WERI-Rb-1 (cell line): ENCODE measurements around the gene ALG12.

ENCODE experiments used
- DNase-seq: peaks from one replicate; pipeline ENCODE4 v3.0.0-alpha.2; 2020
- H3K27ac ChIP-seq: fragments of 250-450 bp; sonication (Bioruptor Pico); 2 replicates; pipeline ENCODE4 v1.5.1; 2020; ENCODE audit warnings: mild to moderate bottlenecking, moderate library complexity
- H3K27me3 ChIP-seq: fragments of 250-450 bp; sonication (Bioruptor Pico); 2 replicates; pipeline ENCODE4 v1.5.1; 2021; ENCODE audit warnings: mild to moderate bottlenecking, low read depth, moderate library complexity; ENCODE audit not compliant: insufficient read depth, severe bottlenecking
- H3K36me3 ChIP-seq: fragments of 250-450 bp; sonication (Bioruptor Pico); 2 replicates; pipeline ENCODE4 v1.5.1; 2020; ENCODE audit warnings: mild to moderate bottlenecking, moderate library complexity
- H3K4me3 ChIP-seq: 2 replicates; pipeline ENCODE4 v1.5.1; 2011; ENCODE audit warnings: low read depth, mild to moderate bottlenecking, control low read depth, low read length
- H3K9me3 ChIP-seq: fragments of 250-450 bp; sonication (Bioruptor Pico); 2 replicates; pipeline ENCODE4 v1.5.1; 2021; ENCODE audit warnings: mild to moderate bottlenecking, moderate library complexity; ENCODE audit not compliant: severe bottlenecking
- CTCF ChIP-seq: IDR thresholded peaks from 2 replicates; pipeline ENCODE4 v1.5.1; 2011; ENCODE audit warnings: low read depth, mild to moderate bottlenecking, control low read depth, inconsistent platforms, low read length

The ALG12 gene

GRCh38 chr22:49884503-49885260, 33.6 kb downstream of the ALG12 start:
- Histone ChIP-seq H3K36me3 (peaks cover 66% of the 10 kb centered on the region), H3K9me3 (peaks cover 5% of the 10 kb centered on the region)

GRCh38 chr22:49884075-49884474, 34.2 kb downstream of the ALG12 start:
- Histone ChIP-seq H3K36me3 (peaks cover 60% of the 10 kb centered on the region), H3K27me3 (no peaks in the 10 kb centered on the region), H3K9me3 (peaks cover 5% of the 10 kb centered on the region), H3K27ac (no peak overlapping the region), H3K4me3 (no peak overlapping the region)
- no peak for DNase-seq
- TF ChIP-seq CTCF = no peak

More at GRCh38 chr22:49884503-49885260, 33.6 kb downstream of the ALG12 start:
- no peaks in the 10 kb centered on the region for H3K27me3 ChIP-seq
- no peak for DNase-seq
- no peak overlapping the region for H3K4me3 ChIP-seq
- H3K27ac ChIP-seq = no peak overlapping the region
- TF ChIP-seq CTCF = no peak

DNA sequence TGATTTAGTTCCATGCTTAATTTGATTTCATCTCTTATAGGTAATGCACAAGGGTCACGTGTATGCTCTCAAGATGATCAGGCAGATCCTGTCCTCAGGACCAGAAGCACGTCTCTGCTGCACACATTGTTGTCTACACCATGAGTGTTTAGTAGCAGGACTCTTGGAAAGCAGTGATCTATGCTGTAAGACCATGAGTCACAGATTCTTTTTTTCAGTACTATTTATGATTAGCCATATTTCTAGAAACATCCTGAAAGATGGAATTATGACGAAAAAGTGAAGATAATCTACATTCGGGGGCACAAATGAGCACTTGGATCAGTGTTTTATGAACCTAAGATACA, 35.0 kb downstream of the ALG12 start:
- Histone ChIP-seq H3K27me3 (no peaks in the 10 kb centered on the region), H3K9me3 (peaks cover 5% of the 10 kb centered on the region), H3K36me3 (peaks cover 57% of the 10 kb centered on the region), H3K27ac (no peak overlapping the region), H3K4me3 (no peak overlapping the region)
- TF ChIP-seq CTCF = no peak
- DNase-seq = no peak

DNA sequence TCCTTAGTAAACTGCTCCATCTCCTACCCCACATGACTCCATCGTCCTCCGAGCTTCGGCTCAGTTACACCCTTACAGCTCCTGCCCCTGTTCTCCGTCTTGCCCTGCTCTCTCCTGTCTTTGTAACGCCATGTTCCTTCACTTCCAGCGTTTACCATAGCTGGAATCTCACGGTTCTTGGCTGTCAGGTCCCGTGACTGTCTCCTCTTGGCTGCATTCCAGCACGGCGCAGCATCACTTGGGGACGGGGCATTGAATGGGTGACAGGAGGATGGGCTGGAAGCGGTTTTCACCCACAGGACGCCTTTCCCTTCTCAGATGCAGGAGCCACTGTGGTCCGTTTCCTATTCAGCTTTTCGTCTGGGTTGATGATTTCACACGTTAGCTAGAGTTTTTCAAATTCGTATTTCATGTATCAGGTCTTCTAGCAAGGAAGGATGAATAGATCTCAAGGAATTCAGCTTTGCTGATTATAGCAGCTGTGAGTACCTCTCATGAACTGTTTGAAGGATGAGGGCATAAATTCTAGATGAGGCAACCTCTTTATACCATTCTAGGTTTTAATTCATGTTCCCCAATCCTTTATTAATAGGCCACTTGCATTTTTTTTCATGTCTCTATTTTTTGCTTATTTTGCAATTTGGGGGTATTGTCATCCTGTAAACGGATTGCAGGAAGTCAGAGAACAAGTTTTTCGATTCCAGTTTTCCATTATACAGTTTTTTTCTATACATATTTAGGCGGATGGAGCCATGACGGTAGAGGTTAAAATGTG, 35.5 kb downstream of the ALG12 start:
- H3K27me3 ChIP-seq = no peaks in the 10 kb centered on the region
- no peak overlapping the region for H3K4me3 ChIP-seq
- TF ChIP-seq CTCF = no peak
- peaks cover 5% of the 10 kb centered on the region for H3K9me3 ChIP-seq
- no peak overlapping the region for H3K27ac ChIP-seq
- H3K36me3 ChIP-seq = peaks cover 56% of the 10 kb centered on the region
- no peak for DNase-seq

GRCh38 chr22:49881856-49882255, 36.4 kb downstream of the ALG12 start:
- Histone ChIP-seq H3K27ac (no peak overlapping the region), H3K9me3 (peaks cover 5% of the 10 kb centered on the region), H3K36me3 (peaks cover 53% of the 10 kb centered on the region), H3K27me3 (no peaks in the 10 kb centered on the region), H3K4me3 (no peak overlapping the region)
- TF ChIP-seq CTCF = no peak
- DNase-seq = no peak
